ENCODE results near the gene AK5.

AK5 gene

DNA sequence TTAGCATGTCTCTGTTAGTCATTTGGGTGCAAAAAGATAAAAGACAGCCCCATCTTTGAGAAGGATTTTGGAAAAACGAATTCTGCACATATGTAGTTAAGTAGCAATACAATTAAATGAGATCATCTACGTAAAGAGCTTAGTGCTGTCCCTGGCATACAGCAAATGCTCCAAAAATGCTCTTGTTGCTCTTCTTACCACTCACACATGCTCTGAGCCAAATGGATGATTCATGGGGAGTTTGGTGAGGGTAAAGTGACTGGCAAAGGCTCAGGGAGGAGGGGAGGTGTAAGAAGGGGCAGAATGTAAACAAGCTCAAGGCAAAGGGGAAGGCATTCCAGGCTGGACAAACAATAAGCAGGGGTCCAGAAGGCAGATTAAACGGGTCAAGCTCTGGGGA, 191.9 kb downstream of the AK5 start:
- no peak for DNase-seq

DNA sequence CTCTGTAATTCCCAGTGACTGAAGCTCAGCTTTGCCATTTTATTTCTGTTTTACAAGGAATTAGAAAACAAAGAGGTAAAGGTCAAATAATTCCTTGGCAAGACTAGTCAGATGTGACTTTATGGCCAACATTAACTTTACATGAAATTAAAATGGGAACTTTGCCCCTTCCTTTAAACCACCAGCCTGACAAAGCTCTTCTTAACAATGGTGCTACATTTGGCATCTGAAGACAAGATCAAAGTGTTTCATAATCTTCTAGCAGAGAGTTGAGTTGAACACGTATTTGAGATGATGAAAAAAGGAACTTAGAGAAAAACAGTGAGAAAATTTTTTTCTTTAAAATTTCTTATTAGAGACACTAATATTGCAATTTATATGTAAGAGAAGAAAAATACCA, 193.8 kb downstream of the AK5 start:
- Histone ChIP-seq H3K4me1 (no peaks in the 10 kb centered on the region), H3K27me3 (no peaks in the 10 kb centered on the region), H3K4me3 (ENCODE audit: low read depth, low read length) (no peak overlapping the region), H3K9me3 (no peaks in the 10 kb centered on the region), H3K36me3 (no peaks in the 10 kb centered on the region)
- no peak for DNase-seq
- TF ChIP-seq, protein P1, sequence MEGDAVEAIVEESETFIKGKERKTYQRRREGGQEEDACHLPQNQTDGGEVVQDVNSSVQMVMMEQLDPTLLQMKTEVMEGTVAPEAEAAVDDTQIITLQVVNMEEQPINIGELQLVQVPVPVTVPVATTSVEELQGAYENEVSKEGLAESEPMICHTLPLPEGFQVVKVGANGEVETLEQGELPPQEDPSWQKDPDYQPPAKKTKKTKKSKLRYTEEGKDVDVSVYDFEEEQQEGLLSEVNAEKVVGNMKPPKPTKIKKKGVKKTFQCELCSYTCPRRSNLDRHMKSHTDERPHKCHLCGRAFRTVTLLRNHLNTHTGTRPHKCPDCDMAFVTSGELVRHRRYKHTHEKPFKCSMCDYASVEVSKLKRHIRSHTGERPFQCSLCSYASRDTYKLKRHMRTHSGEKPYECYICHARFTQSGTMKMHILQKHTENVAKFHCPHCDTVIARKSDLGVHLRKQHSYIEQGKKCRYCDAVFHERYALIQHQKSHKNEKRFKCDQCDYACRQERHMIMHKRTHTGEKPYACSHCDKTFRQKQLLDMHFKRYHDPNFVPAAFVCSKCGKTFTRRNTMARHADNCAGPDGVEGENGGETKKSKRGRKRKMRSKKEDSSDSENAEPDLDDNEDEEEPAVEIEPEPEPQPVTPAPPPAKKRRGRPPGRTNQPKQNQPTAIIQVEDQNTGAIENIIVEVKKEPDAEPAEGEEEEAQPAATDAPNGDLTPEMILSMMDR (IDR thresholded peaks at IDR 0.05; ENCODE audit: low read depth, low read length) = no peak

More for the DNA sequence above, 191.9 kb downstream of the AK5 start:
- no peak overlapping the region for H3K4me3 ChIP-seq (ENCODE audit: low read depth, low read length)
- H3K4me1 ChIP-seq = no peaks in the 10 kb centered on the region
- H3K9me3 ChIP-seq = no peaks in the 10 kb centered on the region
- TF ChIP-seq, protein P1 (IDR thresholded peaks at IDR 0.05; ENCODE audit: low read depth, low read length) = no peak
- no peaks in the 10 kb centered on the region for H3K27me3 ChIP-seq
- no peaks in the 10 kb centered on the region for H3K36me3 ChIP-seq

DNA sequence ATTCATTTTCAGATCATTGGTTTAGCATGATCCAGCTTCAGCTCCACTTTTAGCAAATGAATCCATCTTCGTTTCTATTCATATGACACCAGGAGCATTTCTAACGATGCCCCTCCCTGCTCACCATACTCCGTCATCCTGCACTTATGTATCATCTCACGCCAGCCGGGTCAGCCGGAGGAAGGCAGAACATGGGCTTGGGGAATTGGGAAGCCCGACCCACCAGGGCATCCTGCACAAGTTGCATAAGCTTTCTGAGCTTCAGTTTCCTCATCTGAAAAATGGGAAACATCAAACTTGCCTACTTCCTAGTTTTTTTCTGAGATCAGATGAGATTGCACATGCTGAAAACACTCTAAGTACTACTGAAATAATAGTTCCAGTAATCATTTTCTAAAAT, 194.7 kb downstream of the AK5 start:
- Histone ChIP-seq H3K4me1 (no peaks in the 10 kb centered on the region), H3K36me3 (no peaks in the 10 kb centered on the region), H3K4me3 (ENCODE audit: low read depth, low read length) (no peak overlapping the region), H3K27me3 (no peaks in the 10 kb centered on the region), H3K9me3 (no peaks in the 10 kb centered on the region)
- TF ChIP-seq, protein P1 (IDR thresholded peaks at IDR 0.05; ENCODE audit: low read depth, low read length) = no peak
- no peak for DNase-seq

DNA sequence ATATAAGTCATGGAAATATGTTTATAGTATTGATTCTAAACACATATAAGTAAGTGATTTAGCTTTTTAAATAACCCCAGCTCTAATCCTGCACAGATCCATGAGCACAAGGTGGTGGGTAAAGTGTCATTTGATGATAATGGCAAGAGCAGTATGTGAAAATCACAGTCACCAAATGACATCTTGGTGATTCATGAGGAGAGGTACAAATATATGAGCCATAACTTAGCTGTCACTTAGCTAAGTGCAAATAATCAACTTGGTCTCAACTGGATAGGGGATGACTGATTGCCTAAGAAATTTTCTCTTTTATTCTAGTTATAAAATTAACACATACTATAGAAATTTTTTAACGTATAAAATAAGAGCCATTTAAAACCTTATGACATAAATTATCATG, 202.5 kb downstream of the AK5 start:
- Histone ChIP-seq H3K9me3 (no peaks in the 10 kb centered on the region), H3K27me3 (no peaks in the 10 kb centered on the region), H3K36me3 (no peaks in the 10 kb centered on the region), H3K4me1 (no peaks in the 10 kb centered on the region), H3K4me3 (ENCODE audit: low read depth, low read length) (no peak overlapping the region)
- TF ChIP-seq, protein P1 (IDR thresholded peaks at IDR 0.05; ENCODE audit: low read depth, low read length) = no peak
- no peak for DNase-seq

DNA sequence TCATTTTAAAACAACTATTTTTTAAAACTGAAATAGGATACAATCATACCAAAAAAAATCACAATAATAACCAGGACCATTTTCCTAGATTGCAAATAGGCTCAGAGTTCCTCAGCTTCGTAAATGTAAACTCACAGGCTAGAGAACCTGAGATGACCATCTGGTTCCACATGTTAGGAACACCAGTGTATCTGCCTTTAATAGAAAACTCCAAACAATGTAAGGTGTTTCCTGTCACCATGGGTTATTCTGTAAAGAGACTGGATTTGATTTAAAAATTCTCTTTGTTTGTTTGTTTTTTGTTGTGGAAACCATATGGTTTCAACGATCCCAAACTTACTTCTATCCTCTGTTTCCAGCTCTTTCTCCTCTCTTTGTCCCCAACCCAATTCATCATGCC, 203.1 kb downstream of the AK5 start:
- Histone ChIP-seq H3K9me3 (no peaks in the 10 kb centered on the region), H3K4me3 (ENCODE audit: low read depth, low read length) (no peak overlapping the region), H3K27me3 (no peaks in the 10 kb centered on the region), H3K36me3 (no peaks in the 10 kb centered on the region), H3K4me1 (no peaks in the 10 kb centered on the region)
- no peak for DNase-seq
- TF ChIP-seq, protein P1 (IDR thresholded peaks at IDR 0.05; ENCODE audit: low read depth, low read length) = no peak

DNA sequence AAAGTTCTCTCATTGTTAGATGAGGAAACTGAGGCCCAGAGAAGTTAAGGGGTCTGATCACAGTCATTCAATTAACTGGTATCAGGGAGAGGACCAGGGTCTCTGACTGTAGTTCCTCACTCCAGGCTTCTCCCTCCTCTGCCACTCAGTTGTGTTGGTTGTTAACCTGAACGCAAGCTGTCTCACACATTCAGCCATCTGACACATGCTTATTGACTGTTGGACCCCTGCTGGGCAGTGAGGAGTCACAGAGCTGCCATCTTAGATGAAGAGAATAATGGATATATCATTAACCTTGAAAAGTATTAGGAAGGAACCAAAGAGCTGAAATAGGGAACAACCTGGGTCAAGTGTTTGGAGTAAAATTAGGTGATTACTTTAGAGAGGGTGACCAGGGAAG, 205.8 kb downstream of the AK5 start:
- Histone ChIP-seq H3K4me1 (no peaks in the 10 kb centered on the region), H3K4me3 (ENCODE audit: low read depth, low read length) (no peak overlapping the region), H3K27me3 (no peaks in the 10 kb centered on the region), H3K36me3 (no peaks in the 10 kb centered on the region), H3K9me3 (no peaks in the 10 kb centered on the region)
- TF ChIP-seq, protein P1 (IDR thresholded peaks at IDR 0.05; ENCODE audit: low read depth, low read length) = no peak
- DNase-seq = no peak
